ENCODE data around the gene SMG1.
"Not testable (repeated sequence)": the region's sequence is repeated elsewhere in the genome, so short reads cannot be mapped to it uniquely, and the experiment has no call there.

Gene SMG1

GRCh38 chr16:18774651-18775050, 151.6 kb downstream of the SMG1 start:
- not testable (repeated sequence) for H3K27ac ChIP-seq

- H3K27ac ChIP-seq: not testable (repeated sequence)
These were observed 154.0 kb downstream of the SMG1 start for GRCh38 chr16:18772171-18772570.

- H3K27ac ChIP-seq: not testable (repeated sequence)
These were observed 155.8 kb downstream of the SMG1 start for GRCh38 chr16:18770336-18770962.

- H3K27ac ChIP-seq: not testable (repeated sequence)
These were observed 159.0 kb downstream of the SMG1 start for GRCh38 chr16:18767217-18767616.

DNA sequence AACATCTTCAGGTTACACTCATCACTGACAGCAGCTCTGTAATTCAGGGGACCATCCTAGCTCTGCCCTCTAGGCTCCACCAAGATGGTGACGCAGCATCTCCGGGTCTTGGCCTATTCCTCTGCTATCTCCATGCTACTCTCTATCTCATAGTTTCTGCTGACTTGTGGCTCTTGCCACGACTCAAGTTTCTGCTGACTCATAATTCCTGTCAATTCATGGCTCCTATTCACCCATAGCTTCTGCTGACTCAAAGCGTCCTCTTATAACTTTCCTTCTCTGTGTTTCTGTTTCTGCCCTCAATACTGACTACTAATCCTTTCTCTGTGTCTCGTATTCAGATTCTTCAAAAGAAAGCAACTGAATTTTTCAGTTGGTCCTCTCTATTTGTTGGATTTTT, 163.5 kb downstream of the SMG1 start:
- not testable (repeated sequence) for H3K27ac ChIP-seq

DNA sequence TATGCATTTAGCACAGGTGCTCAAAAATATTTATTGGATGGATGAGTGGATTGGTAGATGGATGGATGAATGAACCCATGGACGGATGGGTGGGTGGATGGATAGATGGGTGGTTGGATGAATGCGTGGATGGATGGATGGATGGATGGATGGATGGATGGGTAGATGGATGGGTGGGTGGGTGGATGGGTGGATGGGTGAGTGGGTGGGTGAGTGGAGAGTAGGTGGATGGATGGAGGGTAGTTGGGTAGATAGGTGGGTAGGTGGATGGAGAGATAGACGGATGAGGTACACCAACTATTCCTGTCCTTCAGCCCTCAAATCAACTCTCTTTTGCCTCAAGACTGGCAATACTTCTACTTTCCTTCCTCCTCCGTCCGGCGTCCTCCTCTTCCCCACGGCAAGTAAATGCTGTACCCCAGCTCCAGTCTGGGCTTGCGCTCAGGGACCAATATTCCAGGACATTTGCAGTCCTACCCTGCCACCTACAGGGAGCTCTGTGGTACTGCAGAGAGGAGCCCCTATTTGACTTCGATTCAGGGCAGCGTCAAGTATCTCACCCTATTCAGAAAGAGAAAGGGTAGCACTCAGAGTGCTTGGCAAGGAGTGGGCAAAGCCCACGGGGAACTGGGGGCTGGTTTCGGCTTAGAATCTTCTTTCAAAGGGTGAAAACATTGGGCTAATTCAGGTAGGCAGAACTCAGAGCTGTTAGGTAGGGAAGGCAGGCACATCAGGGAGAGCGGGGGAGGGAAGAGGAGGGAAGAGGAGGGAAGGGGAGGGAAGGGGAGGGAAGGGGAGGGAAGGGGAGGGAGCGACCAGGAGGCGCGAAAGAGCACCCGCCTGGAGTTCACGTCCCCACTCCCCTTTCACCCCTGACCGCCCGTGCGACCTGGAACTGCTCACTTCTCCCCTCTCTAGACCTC, 166.3 kb downstream of the SMG1 start:
- not testable (repeated sequence) for H3K27ac ChIP-seq
- peak; percentile 49 for TF ChIP-seq CTCF (IDR thresholded peaks at IDR 0.05)

DNA sequence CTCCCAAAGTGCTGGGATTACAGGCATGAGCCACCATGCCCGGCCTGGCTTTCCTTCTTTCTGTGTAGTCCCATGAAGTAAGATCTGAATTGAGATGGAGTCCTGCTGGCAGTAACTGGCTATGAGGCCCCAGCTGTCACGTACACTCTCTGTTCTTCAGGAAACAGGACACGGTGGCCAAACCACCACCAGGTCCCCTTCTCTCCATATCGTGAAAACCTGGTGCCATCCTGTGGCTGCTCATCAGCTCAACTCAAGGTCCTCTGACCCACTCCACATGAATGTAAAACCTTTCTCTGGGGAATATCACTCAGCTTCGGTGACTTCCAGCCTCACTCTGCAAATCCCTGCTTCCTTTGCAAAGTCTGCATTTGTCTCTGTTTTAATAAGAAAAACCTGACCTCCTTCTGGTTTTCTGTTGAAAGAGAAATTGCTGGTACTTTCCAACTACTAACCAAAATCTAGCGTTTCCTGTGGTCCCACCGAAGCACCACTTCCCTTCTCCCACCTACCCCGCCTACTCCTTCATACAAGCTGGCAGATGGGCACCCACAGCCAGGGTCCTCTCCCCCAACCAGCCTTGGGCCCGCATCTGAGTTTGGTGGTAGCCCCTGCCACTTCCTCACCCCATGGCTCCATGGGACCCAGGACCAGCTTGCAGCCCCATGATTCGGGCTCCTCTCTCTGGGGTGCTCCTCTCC, 168.1 kb downstream of the SMG1 start:
- not testable (repeated sequence) for H3K27ac ChIP-seq

DNA sequence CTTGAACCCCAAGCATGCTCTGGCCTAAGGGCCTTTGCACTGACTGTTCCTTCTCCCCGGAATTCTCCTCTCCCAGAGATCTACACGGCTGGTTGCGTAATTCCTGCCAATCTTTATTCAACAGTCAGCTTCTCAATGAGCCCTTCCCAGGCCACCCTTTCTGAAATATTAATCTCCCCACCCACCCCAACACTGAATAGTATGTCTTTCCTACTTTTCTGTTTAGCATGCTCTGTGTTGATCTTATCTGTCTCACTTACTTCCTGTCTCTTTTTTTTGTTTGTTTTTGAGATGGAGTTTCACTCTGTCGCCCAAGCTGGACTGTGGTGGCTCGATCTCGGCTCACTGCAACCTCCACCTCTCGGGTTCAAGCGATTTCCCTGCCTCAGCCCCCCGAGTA, 169.6 kb downstream of the SMG1 start:
- not testable (repeated sequence) for H3K27ac ChIP-seq

All from 22Rv1 (cell line).